ENCODE measurements around the gene MSRB2.
"Not testable (repeated sequence)": the region's sequence is repeated elsewhere in the genome, so short reads cannot be mapped to it uniquely, and the experiment has no call there.

Gene MSRB2

DNA sequence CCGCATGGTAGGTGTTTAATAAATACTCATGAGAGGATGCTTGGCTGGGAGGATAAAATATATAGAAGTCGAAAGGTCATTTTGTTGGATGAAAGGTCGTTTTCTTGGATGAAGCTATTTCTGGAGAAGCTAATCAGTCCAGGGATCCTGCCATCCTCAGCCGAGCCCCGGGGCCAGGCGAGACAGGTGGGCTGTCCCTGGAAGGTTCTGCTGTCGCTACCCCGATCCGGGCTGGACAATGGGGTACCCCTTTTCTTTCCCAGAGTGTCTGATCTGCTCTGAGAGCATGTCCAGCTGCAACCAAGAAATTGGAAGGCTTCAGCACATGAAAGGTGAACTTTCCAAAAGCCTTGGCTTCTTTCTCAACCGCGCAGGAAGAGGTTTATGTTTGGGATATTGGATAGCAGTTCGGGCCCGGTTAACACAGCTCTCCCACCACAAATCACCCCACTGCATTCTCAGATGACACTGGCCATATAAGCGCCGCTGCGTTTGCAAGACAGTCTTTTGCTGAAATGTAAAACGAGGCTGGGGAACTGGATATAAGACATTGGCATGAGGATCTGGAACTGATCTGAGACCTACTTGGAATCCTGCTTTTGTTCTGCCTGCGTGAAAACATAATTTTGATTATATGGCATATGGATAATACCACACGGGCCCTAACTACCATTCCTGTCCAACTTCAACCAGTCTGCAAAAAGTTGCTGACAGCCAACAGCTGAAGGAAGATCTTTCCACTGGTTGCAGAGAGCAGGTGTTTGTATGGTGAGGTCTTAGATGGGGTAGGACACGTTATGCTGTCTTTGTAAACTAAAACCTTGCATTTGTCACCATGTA lies 31.2 kb upstream of the MSRB2 start:
- ChIA-PET CTCF (interaction anchor here (1.6 kb wide), 1 partner anchor 1071 kb away, joined by 3 read pairs; no protein-coding TSS in a partner anchor), POLR2A (no interaction called here)
- DNase-seq (ENCODE audit: low read depth, low spot score): no peak
- TF ChIP-seq, protein P1, sequence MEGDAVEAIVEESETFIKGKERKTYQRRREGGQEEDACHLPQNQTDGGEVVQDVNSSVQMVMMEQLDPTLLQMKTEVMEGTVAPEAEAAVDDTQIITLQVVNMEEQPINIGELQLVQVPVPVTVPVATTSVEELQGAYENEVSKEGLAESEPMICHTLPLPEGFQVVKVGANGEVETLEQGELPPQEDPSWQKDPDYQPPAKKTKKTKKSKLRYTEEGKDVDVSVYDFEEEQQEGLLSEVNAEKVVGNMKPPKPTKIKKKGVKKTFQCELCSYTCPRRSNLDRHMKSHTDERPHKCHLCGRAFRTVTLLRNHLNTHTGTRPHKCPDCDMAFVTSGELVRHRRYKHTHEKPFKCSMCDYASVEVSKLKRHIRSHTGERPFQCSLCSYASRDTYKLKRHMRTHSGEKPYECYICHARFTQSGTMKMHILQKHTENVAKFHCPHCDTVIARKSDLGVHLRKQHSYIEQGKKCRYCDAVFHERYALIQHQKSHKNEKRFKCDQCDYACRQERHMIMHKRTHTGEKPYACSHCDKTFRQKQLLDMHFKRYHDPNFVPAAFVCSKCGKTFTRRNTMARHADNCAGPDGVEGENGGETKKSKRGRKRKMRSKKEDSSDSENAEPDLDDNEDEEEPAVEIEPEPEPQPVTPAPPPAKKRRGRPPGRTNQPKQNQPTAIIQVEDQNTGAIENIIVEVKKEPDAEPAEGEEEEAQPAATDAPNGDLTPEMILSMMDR (IDR thresholded peaks at IDR 0.05; ENCODE audit: insufficient read depth, low read length, missing control alignments): no peak
- no peak overlapping the region for H3K4me3 ChIP-seq (ENCODE audit: low read depth, low read length)

DNA sequence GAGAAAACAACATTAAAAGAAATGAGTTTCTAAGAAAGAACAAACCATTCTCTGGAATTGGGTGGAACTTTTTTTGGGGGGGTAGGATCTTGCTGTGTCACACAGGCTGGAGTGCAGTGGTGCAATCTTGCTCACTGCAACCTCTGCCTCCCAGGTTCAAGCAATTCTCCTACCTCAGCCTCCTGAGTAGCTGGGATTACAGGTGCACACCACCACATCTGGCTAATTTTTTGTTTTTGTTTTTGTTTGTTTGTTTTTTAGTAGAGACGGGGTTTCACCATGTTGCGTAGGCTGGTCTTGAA lies 30.6 kb upstream of the MSRB2 start:
- DNase-seq (ENCODE audit: low read depth, low spot score); H3K4me3 ChIP-seq (ENCODE audit: low read depth, low read length); CTCF ChIA-PET; POLR2A ChIA-PET: not testable (repeated sequence)

DNA sequence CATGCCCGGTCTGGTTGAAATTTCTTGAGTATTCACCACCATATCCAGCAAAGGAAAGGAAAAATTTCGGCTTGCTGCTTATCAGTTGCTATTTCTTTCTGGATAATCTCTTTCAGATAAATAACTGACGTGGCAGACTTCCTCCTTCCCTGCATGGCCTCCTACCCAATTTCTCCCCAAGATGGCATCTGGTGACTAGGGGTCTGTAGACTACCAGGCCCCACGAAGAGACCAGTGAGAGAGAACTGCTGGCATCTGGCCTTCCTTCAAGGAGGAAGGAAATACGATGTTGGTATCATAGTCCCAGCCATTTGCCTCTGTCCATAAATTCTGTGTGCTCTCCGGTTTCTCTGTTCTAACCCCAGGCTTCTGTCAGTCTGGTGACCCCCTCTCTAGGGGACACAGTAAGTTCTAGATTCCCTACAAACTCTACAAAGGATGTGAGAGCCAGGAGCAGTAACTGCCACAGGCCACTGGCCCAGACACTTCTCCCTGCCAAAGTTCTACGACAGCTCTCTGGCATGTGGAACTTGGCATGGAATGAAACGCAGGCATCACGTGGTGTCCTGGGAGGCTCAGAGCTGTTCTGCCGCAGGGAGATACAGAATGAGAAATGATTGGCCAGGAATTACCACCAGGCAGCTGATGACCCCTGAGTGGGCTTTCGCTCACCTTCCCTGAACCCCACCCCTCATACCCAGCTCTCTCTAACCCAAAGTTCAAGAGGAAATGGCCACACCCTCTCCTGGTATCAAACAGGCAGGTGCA lies 30.0 kb upstream of the MSRB2 start:
- TF ChIP-seq, protein P1 (IDR thresholded peaks at IDR 0.05; ENCODE audit: insufficient read depth, low read length, missing control alignments): no peak
- CTCF ChIA-PET: no interaction called here

DNA sequence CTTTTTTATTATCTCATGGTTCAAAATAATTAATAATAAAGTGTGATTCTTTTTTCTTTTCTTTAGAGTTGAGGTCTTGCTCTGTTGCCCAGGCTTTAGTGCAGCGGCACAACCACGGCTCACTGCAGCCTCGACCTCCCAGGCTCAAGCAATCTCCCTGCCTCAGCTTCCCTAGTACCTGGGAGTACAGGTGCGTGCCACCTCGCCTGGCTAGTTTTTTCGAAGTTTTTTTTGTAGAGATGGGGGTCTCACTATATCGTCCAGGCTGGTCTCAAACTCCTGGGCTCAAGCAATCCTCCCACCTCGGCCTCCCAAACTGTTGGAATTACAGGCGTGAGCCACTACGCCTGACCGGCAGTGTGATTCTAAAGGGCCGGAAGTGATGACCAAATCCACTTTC lies 28.0 kb upstream of the MSRB2 start:
- POLR2A ChIA-PET: no interaction called here
- CTCF ChIA-PET: interaction anchor here (0.9 kb wide), 1 partner anchor 10 kb away, joined by 3 read pairs; no protein-coding TSS in a partner anchor
- H3K4me3 ChIP-seq (ENCODE audit: low read depth, low read length): no peak overlapping the region
- TF ChIP-seq, protein P1 (IDR thresholded peaks at IDR 0.05; ENCODE audit: insufficient read depth, low read length, missing control alignments): no peak
- DNase-seq (ENCODE audit: low read depth, low spot score): no peak

More for the DNA sequence above, 30.0 kb upstream of the MSRB2 start:
- POLR2A ChIA-PET: no interaction called here
- peak; percentile 45 for DNase-seq (ENCODE audit: low read depth, low spot score)
- no peak overlapping the region for H3K4me3 ChIP-seq (ENCODE audit: low read depth, low read length)

DNA sequence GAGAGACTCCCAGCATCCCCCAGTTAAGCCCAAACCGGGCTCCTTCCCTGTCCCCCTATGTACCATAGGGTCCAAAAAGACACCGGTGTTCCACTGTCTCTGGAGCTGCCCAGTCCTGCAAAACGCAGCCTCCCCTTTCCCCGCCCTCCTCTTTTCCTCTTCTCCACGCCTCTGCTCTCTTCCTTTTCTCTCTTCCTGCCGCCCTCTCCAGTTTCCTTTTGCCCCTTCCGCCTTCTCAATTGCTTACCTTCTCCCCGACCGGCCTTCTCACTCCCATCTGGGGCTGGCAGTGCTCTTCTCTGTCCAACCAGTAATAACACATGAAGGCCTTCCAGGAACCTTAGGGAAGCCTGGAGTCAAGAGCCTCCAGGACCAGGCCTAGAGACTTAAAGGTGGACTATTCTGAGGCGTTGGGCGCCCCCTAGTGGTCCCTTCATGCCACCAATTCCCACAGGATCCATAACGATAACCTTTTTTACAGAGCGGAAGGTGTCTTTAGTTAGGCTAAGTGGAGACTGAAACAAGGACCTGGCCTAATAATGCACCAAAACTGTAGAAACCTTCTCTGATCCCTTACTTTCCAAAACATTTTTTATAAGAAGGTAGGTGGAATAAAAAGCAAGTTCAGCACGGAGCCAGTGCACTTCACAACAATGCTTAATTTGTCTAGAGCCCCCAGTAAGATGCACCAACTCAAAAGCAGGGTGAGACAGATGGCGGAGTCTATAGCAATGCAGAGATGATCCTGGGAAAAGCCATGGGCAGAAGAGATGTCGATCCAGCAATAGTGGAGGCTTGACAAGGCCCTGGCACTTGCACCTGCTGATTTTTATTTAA lies 27.2 kb upstream of the MSRB2 start:
- ChIA-PET CTCF (interaction anchor here (0.6 to 1.1 kb wide), 4 partner anchors 9 to 1075 kb away, joined by 3 to 5 read pairs (median 3); no protein-coding TSS in a partner anchor), POLR2A (no interaction called here)
- TF ChIP-seq, protein P1 (IDR thresholded peaks at IDR 0.05; ENCODE audit: insufficient read depth, low read length, missing control alignments): peak; percentile 81

DNA sequence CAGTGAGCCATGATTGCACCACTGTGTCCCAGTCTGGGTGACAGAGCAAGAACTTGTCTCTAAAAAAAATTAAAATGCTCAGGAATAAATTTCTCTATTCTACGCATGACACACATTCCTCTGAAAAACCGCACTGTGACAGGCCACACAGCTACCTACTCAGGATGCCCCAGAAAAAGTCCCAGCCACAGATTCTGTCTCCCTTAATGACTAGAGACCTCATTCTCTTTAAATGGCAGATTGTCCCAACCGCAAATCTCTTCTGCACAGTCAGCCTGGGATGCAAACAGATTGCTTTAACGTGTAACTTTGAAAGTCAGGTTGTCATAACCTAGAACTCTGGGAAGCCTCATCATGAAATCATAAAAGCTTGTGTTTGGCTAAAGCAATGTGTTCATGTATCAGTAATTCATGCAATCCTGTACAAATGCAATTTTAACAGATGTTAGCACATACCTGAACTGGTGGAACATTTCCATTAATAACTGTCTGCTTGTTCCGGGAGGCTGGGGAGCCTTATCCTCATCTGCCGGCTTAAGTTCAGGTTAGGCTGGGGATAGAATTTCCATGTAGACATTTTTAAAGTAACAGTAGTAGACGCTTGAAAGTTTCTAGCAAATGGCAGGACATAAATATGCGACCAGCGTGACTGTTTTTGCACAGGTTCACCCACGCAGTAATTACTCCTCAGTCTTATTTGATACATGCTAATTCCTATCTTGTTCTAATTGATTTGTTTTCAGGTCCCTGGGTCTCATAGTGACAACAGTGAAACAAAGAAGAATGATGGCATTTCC lies 26.2 kb upstream of the MSRB2 start:
- TF ChIP-seq, protein P1 (IDR thresholded peaks at IDR 0.05; ENCODE audit: insufficient read depth, low read length, missing control alignments): no peak
- ChIA-PET CTCF (interaction anchor here (0.6 to 1.1 kb wide), 3 partner anchors 19 to 1076 kb away, joined by 3 to 5 read pairs (median 3); no protein-coding TSS in a partner anchor), POLR2A (interaction anchor here (0.6 kb wide), 1 partner anchor 92 kb away, joined by 3 read pairs; no protein-coding TSS in a partner anchor)
- DNase-seq (ENCODE audit: low read depth, low spot score): no peak
- H3K4me3 ChIP-seq (ENCODE audit: low read depth, low read length): no peak overlapping the region

More for the DNA sequence above, 27.2 kb upstream of the MSRB2 start:
- H3K4me3 ChIP-seq (ENCODE audit: low read depth, low read length): no peak overlapping the region
- DNase-seq (ENCODE audit: low read depth, low spot score): no peak

DNA sequence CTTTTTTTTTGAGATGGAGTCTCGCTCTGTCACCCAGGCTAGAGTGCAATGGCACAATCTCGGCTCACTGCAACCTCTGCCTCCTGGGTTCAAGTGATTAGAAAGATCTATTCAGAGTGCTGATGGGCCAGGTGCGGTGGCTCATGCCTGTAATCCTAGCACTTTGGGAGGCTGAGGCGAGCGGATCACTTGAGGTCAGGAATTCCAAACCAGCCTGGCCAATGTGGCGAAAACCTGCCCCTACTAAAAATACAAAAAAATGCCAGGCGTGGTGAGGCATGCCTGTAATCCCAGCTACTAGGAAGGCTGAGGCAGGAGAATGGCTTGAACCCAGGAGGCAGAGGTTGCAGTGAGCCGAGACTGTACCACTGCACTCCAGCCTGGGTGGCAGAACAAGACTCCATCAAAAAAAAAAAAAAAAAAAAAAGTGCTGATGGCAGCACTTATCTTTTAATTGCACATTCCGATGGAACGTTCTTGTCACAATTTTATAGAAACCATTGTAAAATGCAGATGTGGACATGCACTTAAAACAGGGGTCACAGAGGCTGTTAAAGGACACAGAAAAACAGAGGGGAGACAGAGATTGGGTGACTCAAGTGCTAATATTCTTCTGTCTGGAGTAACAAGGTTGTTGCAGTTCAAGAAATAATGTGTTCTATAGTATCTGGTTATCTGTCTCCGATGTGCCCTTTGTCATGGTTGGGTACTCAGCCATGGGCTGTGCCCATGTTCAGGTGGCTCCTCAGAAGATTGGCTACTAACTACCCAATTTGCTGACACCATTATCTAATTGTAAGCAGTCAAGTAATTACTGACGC lies 25.1 kb upstream of the MSRB2 start:
- H3K4me3 ChIP-seq (ENCODE audit: low read depth, low read length); CTCF ChIA-PET; DNase-seq (ENCODE audit: low read depth, low spot score); POLR2A ChIA-PET: not testable (repeated sequence)

All from AG04449 (cell line).